Natural killer cell (primary cell): Measurements from ENCODE around the gene RRP8. TPM values are rescaled to one million over a fixed set of nuclear protein-coding genes. Genes with fewer than 3 reads are reported as not detected.

Experiments
- ATAC-seq, 3 donors: fragments of 150-1000 bp in 2 of 3; fragments of 200-7000 bp in 1 of 3; cut with Tn5 transposase; 1 replicate in 1 of 3; 2 replicates in 2 of 3; pipeline ENCODE4 v1.10.0; 2021; ENCODE audit warnings: mild to moderate bottlenecking in 2 of 3, moderate library complexity in 2 of 3
- DNase-seq, 2 donors: peaks; one replicate each; pipeline versions ENCODE4 v3.0.0 to v3.0.0-alpha.2; 2013 to 2021; ENCODE audit warnings: mixed read lengths in 1 of 2
- H3K27ac ChIP-seq: one replicate; pipeline ENCODE4 v1.5.1; 2013; ENCODE audit warnings: mild to moderate bottlenecking, low read length
- H3K27me3 ChIP-seq: one replicate; pipeline ENCODE4 v1.6.1; 2013; ENCODE audit warnings: low read length; ENCODE audit not compliant: control insufficient read depth, insufficient read depth
- H3K36me3 ChIP-seq: one replicate; pipeline ENCODE4 v1.6.1; 2013; ENCODE audit warnings: low read length; ENCODE audit not compliant: control insufficient read depth, insufficient read depth
- H3K4me1 ChIP-seq: one replicate; pipeline ENCODE4 v1.6.1; 2013; ENCODE audit warnings: low read length; ENCODE audit not compliant: control insufficient read depth, insufficient read depth
- H3K4me3 ChIP-seq: one replicate; pipeline ENCODE4 v1.5.1; 2013; ENCODE audit warnings: low read length
- H3K9me3 ChIP-seq: one replicate; pipeline ENCODE4 v1.6.1; 2013; ENCODE audit warnings: low read length; ENCODE audit not compliant: control insufficient read depth, insufficient read depth
- H3K27ac Mint-ChIP-seq, 2 donors: one replicate each; pipeline ENCODE4 v1.8.0; 2022; ENCODE audit warnings: mild to moderate bottlenecking in 2 of 2, mixed read lengths in 2 of 2, moderate library complexity in 1 of 2
- H3K27me3 Mint-ChIP-seq, 2 donors: one replicate each; pipeline ENCODE4 v1.8.0; 2022; ENCODE audit warnings: low read depth in 2 of 2, mixed read lengths in 2 of 2
- H3K36me3 Mint-ChIP-seq: one replicate; pipeline ENCODE4 v1.8.0; 2022; ENCODE audit warnings: mixed read lengths
- H3K4me1 Mint-ChIP-seq, 2 donors: one replicate each; pipeline ENCODE4 v1.8.0; 2022; ENCODE audit warnings: mixed read lengths in 2 of 2
- H3K4me3 Mint-ChIP-seq: one replicate; pipeline ENCODE4 v1.8.0; 2022; ENCODE audit warnings: mild to moderate bottlenecking, moderate library complexity, mixed read lengths
- H3K9me3 Mint-ChIP-seq, 2 donors: one replicate each; pipeline ENCODE4 v1.8.0; 2022; ENCODE audit warnings: mixed read lengths in 2 of 2
- CTCF ChIP-seq: fragments of 200-600 bp; IDR thresholded peaks from one replicate; pipeline ENCODE4 v1.8.0; 2022; ENCODE audit warnings: antibody characterized with exemption
- WGBS: methylation state at CpG from one replicate; pipeline ENCODE4 v1.1.7; 2013; ENCODE audit warnings: missing lambda C conversion rate; ENCODE audit not compliant: insufficient coverage; 5-methylcytosine and 5-hydroxymethylcytosine counted together
- intact Hi-C: fragments of 100-400 bp; cut with micrococcal nuclease; formaldehyde crosslinking; loops from one replicate; pipeline ENCODE4 v1.14.2; 2022
- total RNA-seq, 4 donors: library from RNA; stranded (reverse); fragments of 120-200 nt in 1 of 4; gene quantifications; one replicate each; pipeline versions ENCODE4 v1.2.3 to v1.2.4, GENCODE V29; 2013 to 2022

RRP8 gene
- total RNA-seq, 3 donors from 2014 or later (not counting 1 experiment from before 2014, with no cell fraction given): 31.3 to 35.9 (median 31.9) TPM

- DNase-seq (no peak), ATAC-seq (no peak)
- Mint-ChIP-seq H3K27ac (no peak overlapping the region), H3K4me3 (no peak overlapping the region), H3K27me3 (no peaks in the 10 kb centered on the region), H3K36me3 (peaks cover 32% of the 10 kb centered on the region), H3K4me1 (no peaks in the 10 kb centered on the region), H3K9me3 (peaks cover 5 to 9% of the 10 kb centered on the region in 2 donors)
- intact Hi-C loops: no loop called here
- WGBS: 67% methylated on average over 1 of the region's 1 CpG
- Histone ChIP-seq H3K4me1 (no peaks in the 10 kb centered on the region), H3K27ac (no peak overlapping the region), H3K36me3 (no peaks in the 10 kb centered on the region), H3K9me3 (no peaks in the 10 kb centered on the region), H3K27me3 (no peaks in the 10 kb centered on the region), H3K4me3 (no peak overlapping the region)
- no peak for TF ChIP-seq CTCF
Observed at GRCh38 chr11:6583584-6583983, 19.8 kb downstream of the RRP8 start.

GRCh38 chr11:6579681-6580080 is 23.7 kb downstream of the RRP8 start:
- no peak overlapping the region for H3K27ac ChIP-seq
- H3K4me1 Mint-ChIP-seq: no peaks in the 10 kb centered on the region
- no peak overlapping the region for H3K4me3 ChIP-seq
- peaks cover 29% of the 10 kb centered on the region for H3K36me3 Mint-ChIP-seq
- H3K27me3 ChIP-seq: no peaks in the 10 kb centered on the region
- no peak for TF ChIP-seq CTCF
- DNase-seq (no peak), ATAC-seq (no peak)
- no peaks in the 10 kb centered on the region for H3K4me1 ChIP-seq
- H3K9me3 ChIP-seq: no peaks in the 10 kb centered on the region
- H3K4me3 Mint-ChIP-seq: no peak overlapping the region
- no CpG with 5 or more reads among the region's 2 CpGs for WGBS
- H3K36me3 ChIP-seq: no peaks in the 10 kb centered on the region
- no peaks in the 10 kb centered on the region for H3K27me3 Mint-ChIP-seq
- intact Hi-C loops: no loop called here
- H3K9me3 Mint-ChIP-seq: peaks cover 5 to 9% of the 10 kb centered on the region in 2 donors
- no peak overlapping the region for H3K27ac Mint-ChIP-seq

- H3K4me3 Mint-ChIP-seq: no peak overlapping the region
- H3K27ac ChIP-seq: no peak overlapping the region
- WGBS: 100% methylated on average over 1 of the region's 1 CpG
- intact Hi-C loops: no loop called here
- no peak overlapping the region for H3K4me3 ChIP-seq
- no peaks in the 10 kb centered on the region for H3K27me3 Mint-ChIP-seq
- H3K9me3 Mint-ChIP-seq: peaks cover 4% of the 10 kb centered on the region in 2 donors
- no peaks in the 10 kb centered on the region for H3K27me3 ChIP-seq
- no peaks in the 10 kb centered on the region for H3K36me3 ChIP-seq
- no peak overlapping the region for H3K27ac Mint-ChIP-seq
- DNase-seq (no peak), ATAC-seq (no peak)
- no peak for TF ChIP-seq CTCF
- no peaks in the 10 kb centered on the region for H3K4me1 ChIP-seq
- H3K4me1 Mint-ChIP-seq: no peaks in the 10 kb centered on the region
- H3K9me3 ChIP-seq: no peaks in the 10 kb centered on the region
- peaks cover 14% of the 10 kb centered on the region for H3K36me3 Mint-ChIP-seq
Observed at GRCh38 chr11:6578134-6578533, 25.3 kb downstream of the RRP8 start.
